K562 (cell line): ENCODE measurements around the gene HES4. TPM values are rescaled to one million over a fixed set of nuclear protein-coding genes. Genes with fewer than 3 reads are reported as not detected.

Source experiments
- CHD1 ChIP-seq: fragments of 200-600 bp; sonication (generic); IDR thresholded peaks from one replicate; pipeline ENCODE4 v1.6.1; 2012; ENCODE audit warnings: mild to moderate bottlenecking, moderate library complexity, low read length, inconsistent platforms
- E2F1 ChIP-seq: sonication (generic); formaldehyde crosslinking; IDR thresholded peaks from 2 replicates; pipeline ENCODE4 v1.8.1; 2023; ENCODE audit warnings: mild to moderate bottlenecking, missing genetic modification reagents, moderate library complexity
- E2F3 ChIP-seq: fragments of 250-450 bp; sonication (Bioruptor Pico); IDR thresholded peaks from 2 replicates; pipeline ENCODE4 v1.4.0; 2020; ENCODE audit warnings: mild to moderate bottlenecking
- GABPB1 ChIP-seq: sonication (generic); formaldehyde crosslinking; IDR thresholded peaks from 2 replicates; pipeline ENCODE4 v1.8.0; 2022; ENCODE audit warnings: mild to moderate bottlenecking, missing genetic modification reagents
- GTF2E2 ChIP-seq: fragments of 200-800 bp; sonication (Bioruptor generic); IDR thresholded peaks from 2 replicates; pipeline ENCODE4 v1.6.1; 2016; ENCODE audit warnings: missing genetic modification characterization, missing compliant biosample characterization
- HDAC2 ChIP-seq: fragments of 450-650 bp; IDR thresholded peaks from 2 replicates; pipeline ENCODE4 v1.6.1; 2016; ENCODE audit warnings: mild to moderate bottlenecking
- JUN ChIP-seq, 2 experiments: sonication (generic) in 1 of 2; formaldehyde crosslinking in 1 of 2; IDR thresholded peaks; 2 replicates each; pipeline versions ENCODE4 v1.6.1 to v1.8.0; 2012 to 2022; ENCODE audit warnings: borderline replicate concordance in 2 of 2, mild to moderate bottlenecking in 2 of 2, improper control_type of control experiment in 1 of 2, low read depth in 1 of 2, low read length in 1 of 2, missing genetic modification reagents in 1 of 2
- KDM2B ChIP-seq: fragments of 250-450 bp; sonication (Bioruptor Pico); IDR thresholded peaks from 2 replicates; pipeline ENCODE4 v1.8.0; 2021; ENCODE audit warnings: mild to moderate bottlenecking, moderate library complexity
- KLF13 ChIP-seq: fragments of 450-650 bp; IDR thresholded peaks from 2 replicates; pipeline ENCODE4 v1.6.1; 2016; ENCODE audit warnings: missing genetic modification characterization, low read depth, mild to moderate bottlenecking, missing compliant biosample characterization, moderate library complexity, borderline replicate concordance
- MECOM ChIP-seq: fragments of 250-450 bp; sonication (Bioruptor Pico); IDR thresholded peaks from 2 replicates; pipeline ENCODE4 v1.8.0; 2022; ENCODE audit warnings: inconsistent platforms
- NFYB ChIP-seq: IDR thresholded peaks from 2 replicates; pipeline ENCODE4 v1.6.1; 2011; ENCODE audit warnings: mild to moderate bottlenecking, moderate library complexity; ENCODE audit not compliant: insufficient read length; ENCODE audit errors: extremely low read depth
- PHF20 ChIP-seq: fragments of 450-650 bp; IDR thresholded peaks from 2 replicates; pipeline ENCODE4 v1.6.1; 2018; ENCODE audit not compliant: partially characterized antibody
- POLR2A ChIP-seq: fragments of 450-650 bp; conservative IDR thresholded peaks from 2 replicates; pipeline ENCODE4 v1.6.1; 2016
- PTBP1 ChIP-seq: fragments of 200-400 bp; formaldehyde crosslinking; IDR thresholded peaks from 2 replicates; pipeline ENCODE4 v1.6.1; 2017; ENCODE audit warnings: low read depth, low read length
- SRSF7 ChIP-seq: fragments of 200-400 bp; formaldehyde crosslinking; optimal IDR thresholded peaks from 2 replicates; pipeline ENCODE3; 2017; ENCODE audit warnings: mild to moderate bottlenecking, low read depth, low read length
- ZC3H8 ChIP-seq: fragments of 450-650 bp; IDR thresholded peaks from 2 replicates; pipeline ENCODE4 v1.6.1; 2017
- ZFX ChIP-seq: sonication (generic); formaldehyde crosslinking; IDR thresholded peaks from 2 replicates; pipeline ENCODE4 v1.8.0; 2022; ENCODE audit warnings: mild to moderate bottlenecking, missing genetic modification reagents, moderate library complexity
- ZHX1 ChIP-seq: fragments of 150-350 bp; conservative IDR thresholded peaks from 2 replicates; pipeline ENCODE4 v1.6.1; 2014; ENCODE audit warnings: low read length
- ZNF23 ChIP-seq: fragments of 250-450 bp; sonication (Bioruptor Pico); IDR thresholded peaks from 2 replicates; pipeline ENCODE4 v1.4.0; 2020; ENCODE audit warnings: mild to moderate bottlenecking
- ZNF583 ChIP-seq: fragments of 250-450 bp; sonication (Bioruptor Pico); IDR thresholded peaks from 2 replicates; pipeline ENCODE4 v1.4.0; 2020
- polyA plus RNA-seq, 8 experiments: library from polyadenylated mRNA; depleted of rRNA in 4 of 8; stranded (reverse) in 5 of 8; unstranded in 3 of 8; fragments of >200 nt; fragmentation: Nextera tagmentation in 2 of 8; fragmentation: Illumina TruSeq in 1 of 8; extraction: Ambion mirVana in 2 of 8; extraction: Trizol in 1 of 8; gene quantifications; 2 replicates each; pipeline versions ENCODE4 v1.2.1 to v1.2.3, GENCODE V29; 2011 to 2014; ENCODE audit warnings: inconsistent platforms in 1 of 8, missing spikeins in 1 of 8
- total RNA-seq, 7 experiments: library from RNA; depleted of rRNA in 6 of 7; stranded (reverse); fragments of >200 nt in 6 of 7; fragmentation: Illumina TruSeq in 2 of 7; extraction: Trizol in 2 of 7; gene quantifications; 2 replicates each; pipeline versions ENCODE4 v1.2.1 to v1.2.3, GENCODE V29; 2011 to 2021; ENCODE audit warnings: low replicate concordance in 1 of 7
- TF ChIP-seq, protein P1 (sequence below), 2 experiments: fragments of 450-650 bp in 1 of 2; IDR thresholded peaks; 2 replicates each; pipeline ENCODE4 v1.6.1; 2011 to 2017; ENCODE audit warnings: low read depth in 2 of 2, antibody characterized with exemption in 1 of 2, borderline replicate concordance in 1 of 2, low read length in 1 of 2, mild to moderate bottlenecking in 1 of 2, mixed read lengths in 1 of 2; ENCODE audit not compliant: control insufficient read depth in 1 of 2

Gene HES4
- total and polyA plus RNA-seq, 9 of the 15 experiments (the other 6 are each of a cell fraction or from before 2014, with no cell fraction given) = 0.21 to 43.7 (median 5.3) TPM; not detected in 2

DNA sequence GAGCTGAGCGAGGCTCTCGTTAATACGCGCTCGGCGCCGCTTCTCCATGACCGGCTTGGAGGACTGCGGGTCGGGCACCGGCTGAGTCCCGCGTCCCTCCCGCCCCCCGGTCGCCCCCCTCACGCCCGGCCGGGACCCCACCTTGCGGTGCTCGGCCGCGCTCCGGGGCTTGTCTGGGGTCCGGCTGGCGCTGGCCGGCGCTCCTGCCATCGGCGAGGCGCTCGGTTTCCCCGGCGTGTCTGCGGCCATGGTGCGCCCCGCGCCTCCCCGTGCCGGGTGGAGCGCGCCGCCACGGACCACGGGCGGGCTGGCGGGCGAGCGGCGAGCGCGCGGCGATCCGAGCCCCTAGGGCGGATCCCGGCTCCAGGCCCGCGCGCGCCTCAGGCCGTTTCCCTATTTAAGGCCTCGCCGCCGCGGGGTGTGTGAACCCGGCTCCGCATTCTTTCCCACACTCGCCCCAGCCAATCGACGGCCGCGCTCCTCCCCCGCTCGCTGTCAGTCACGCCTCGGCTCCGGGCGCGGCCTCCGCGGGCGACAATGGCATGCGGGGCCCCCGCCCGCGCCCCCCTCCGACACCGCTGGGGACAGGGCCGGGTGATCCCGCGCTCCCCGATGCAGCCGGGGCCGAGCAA, at the start of gene HES4 (continued):
- no peak for TF ChIP-seq ZHX1
- peak; percentile 79; the same call in 1 of the 2 replicates for TF ChIP-seq KDM2B (CRISPR knock-in tag)
- no peak for TF ChIP-seq ZNF23 (CRISPR knock-in tag)
- TF ChIP-seq KLF13 = peak; percentile 63; the same call in 1 of the 2 replicates
- TF ChIP-seq POLR2A = no peak
- no peak for TF ChIP-seq CHD1
- TF ChIP-seq ZFX (CRISPR knock-in tag) = no peak
- no peak for TF ChIP-seq PTBP1
- no peak for TF ChIP-seq PHF20
- TF ChIP-seq NFYB = peak; percentile 27
- TF ChIP-seq E2F3 (CRISPR knock-in tag) = no peak
- peak; percentile 16; the same call in 1 of the 2 replicates for TF ChIP-seq JUN (IDR thresholded peaks at IDR 0.05; ENCODE audit: borderline replicate concordance, low read depth, low read length)
- TF ChIP-seq JUN (CRISPR knock-in tag; IDR thresholded peaks at IDR 0.05; ENCODE audit: borderline replicate concordance) = no peak
- no peak for TF ChIP-seq MECOM (CRISPR knock-in tag)
- no peak for TF ChIP-seq SRSF7
- TF ChIP-seq, protein P1, sequence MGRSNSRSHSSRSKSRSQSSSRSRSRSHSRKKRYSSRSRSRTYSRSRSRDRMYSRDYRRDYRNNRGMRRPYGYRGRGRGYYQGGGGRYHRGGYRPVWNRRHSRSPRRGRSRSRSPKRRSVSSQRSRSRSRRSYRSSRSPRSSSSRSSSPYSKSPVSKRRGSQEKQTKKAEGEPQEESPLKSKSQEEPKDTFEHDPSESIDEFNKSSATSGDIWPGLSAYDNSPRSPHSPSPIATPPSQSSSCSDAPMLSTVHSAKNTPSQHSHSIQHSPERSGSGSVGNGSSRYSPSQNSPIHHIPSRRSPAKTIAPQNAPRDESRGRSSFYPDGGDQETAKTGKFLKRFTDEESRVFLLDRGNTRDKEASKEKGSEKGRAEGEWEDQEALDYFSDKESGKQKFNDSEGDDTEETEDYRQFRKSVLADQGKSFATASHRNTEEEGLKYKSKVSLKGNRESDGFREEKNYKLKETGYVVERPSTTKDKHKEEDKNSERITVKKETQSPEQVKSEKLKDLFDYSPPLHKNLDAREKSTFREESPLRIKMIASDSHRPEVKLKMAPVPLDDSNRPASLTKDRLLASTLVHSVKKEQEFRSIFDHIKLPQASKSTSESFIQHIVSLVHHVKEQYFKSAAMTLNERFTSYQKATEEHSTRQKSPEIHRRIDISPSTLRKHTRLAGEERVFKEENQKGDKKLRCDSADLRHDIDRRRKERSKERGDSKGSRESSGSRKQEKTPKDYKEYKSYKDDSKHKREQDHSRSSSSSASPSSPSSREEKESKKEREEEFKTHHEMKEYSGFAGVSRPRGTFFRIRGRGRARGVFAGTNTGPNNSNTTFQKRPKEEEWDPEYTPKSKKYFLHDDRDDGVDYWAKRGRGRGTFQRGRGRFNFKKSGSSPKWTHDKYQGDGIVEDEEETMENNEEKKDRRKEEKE (IDR thresholded peaks at IDR 0.05; ENCODE audit: borderline replicate concordance in 1 of 2, control insufficient read depth in 1 of 2, low read depth in 2 of 2, low read length in 1 of 2) = peak in 1 of 2 experiments; percentile 24; a peak in 1 of 4 replicates
- TF ChIP-seq GABPB1 (CRISPR knock-in tag) = no peak; the same call in 1 of the 2 replicates
- peak; percentile 83; the same call in 1 of the 2 replicates for TF ChIP-seq E2F1 (CRISPR knock-in tag)
- TF ChIP-seq ZNF583 (CRISPR knock-in tag) = peak; percentile 11; the same call in 1 of the 2 replicates
- TF ChIP-seq HDAC2 = no peak
- peak; percentile 43; the same call in 1 of the 2 replicates for TF ChIP-seq GTF2E2 (tag)
- TF ChIP-seq ZC3H8 = no peak
